ENCODE results near the gene TSPAN2.

TSPAN2 gene

DNA sequence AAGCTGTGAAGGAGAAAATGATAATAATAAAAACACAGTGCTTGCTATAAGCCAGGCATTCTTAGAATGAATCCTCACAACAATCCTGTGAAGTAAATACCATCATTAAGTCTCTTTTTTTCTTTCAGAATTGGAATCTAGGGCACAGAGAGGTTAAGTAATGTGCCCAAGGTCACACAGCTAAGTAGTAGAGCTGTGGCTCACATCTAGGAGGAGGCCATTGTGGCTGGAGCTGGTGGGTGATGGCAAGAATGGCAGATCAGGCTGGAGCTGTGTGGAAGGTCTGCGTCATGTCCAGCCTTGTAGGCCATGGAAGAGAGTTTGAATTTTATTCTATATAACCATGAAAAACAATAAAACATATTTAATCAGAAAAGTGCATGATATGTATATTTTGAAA is 38.2 kb upstream of the TSPAN2 start:
- Histone ChIP-seq H3K9me2 (replicated peaks; ENCODE audit: low read depth, low read length) (no peaks in the 10 kb centered on the region), H3K27me3 (ENCODE audit: insufficient read depth, low read length, poor library complexity, severe bottlenecking) (no peaks in the 10 kb centered on the region), H4K20me1 (ENCODE audit: insufficient read depth, low read length, poor library complexity, severe bottlenecking) (no peaks in the 10 kb centered on the region), H3K4me1 (ENCODE audit: insufficient read depth, low read length, poor library complexity, severe bottlenecking) (peaks cover 7% of the 10 kb centered on the region), H3F3A (ENCODE audit: low read depth) (no peaks in the 10 kb centered on the region), H3K4me2 (ENCODE audit: low read depth, low read length, poor library complexity, severe bottlenecking) (no peak overlapping the region), H3K36me3 (ENCODE audit: insufficient read depth, low read length) (no peaks in the 10 kb centered on the region), H3K79me2 (ENCODE audit: insufficient read depth, low read length) (no peaks in the 10 kb centered on the region), H3K9me3 (ENCODE audit: insufficient read depth, low read depth, low read length) (no peaks in the 10 kb centered on the region), H3K9ac (ENCODE audit: low read depth, low read length, poor library complexity, severe bottlenecking) (no peak overlapping the region), H3K4me3 (ENCODE audit: low read length, poor library complexity, severe bottlenecking) (no peak overlapping the region), H2AFZ (ENCODE audit: low read length) (no peak overlapping the region)
- no peak for TF ChIP-seq EZH2phosphoT487 (IDR thresholded peaks at IDR 0.05; ENCODE audit: borderline replicate concordance)
- no peak for TF ChIP-seq CTCF (conservative IDR thresholded peaks at IDR 0.05; ENCODE audit: low read length)

DNA sequence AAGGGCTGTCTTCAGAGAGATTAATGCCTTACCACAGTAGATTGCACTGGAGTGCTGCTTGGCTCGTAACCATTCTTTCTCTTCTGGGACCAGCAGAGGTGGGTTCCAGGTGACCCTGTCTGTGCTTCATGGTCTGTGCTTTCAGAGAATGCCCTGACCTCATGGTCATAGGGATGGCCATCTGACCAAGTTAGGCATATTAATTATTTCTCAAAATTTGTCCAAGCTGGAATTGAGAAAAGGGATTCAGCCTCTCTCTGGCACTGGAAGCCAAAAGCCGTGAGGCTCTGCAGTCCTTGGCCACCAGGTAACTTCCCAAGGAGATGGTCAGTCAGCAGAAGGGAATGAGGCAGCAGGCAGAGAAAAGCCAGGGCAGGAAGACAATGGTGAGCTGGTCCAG is 37.2 kb upstream of the TSPAN2 start:
- Histone ChIP-seq H3K4me1 (ENCODE audit: insufficient read depth, low read length, poor library complexity, severe bottlenecking) (peaks cover 7% of the 10 kb centered on the region), H3K9me2 (replicated peaks; ENCODE audit: low read depth, low read length) (no peaks in the 10 kb centered on the region), H3K79me2 (ENCODE audit: insufficient read depth, low read length) (no peaks in the 10 kb centered on the region), H3K4me2 (ENCODE audit: low read depth, low read length, poor library complexity, severe bottlenecking) (no peak overlapping the region), H3K9ac (ENCODE audit: low read depth, low read length, poor library complexity, severe bottlenecking) (no peak overlapping the region), H4K20me1 (ENCODE audit: insufficient read depth, low read length, poor library complexity, severe bottlenecking) (no peaks in the 10 kb centered on the region), H3K4me3 (ENCODE audit: low read length, poor library complexity, severe bottlenecking) (no peak overlapping the region), H2AFZ (ENCODE audit: low read length) (no peak overlapping the region), H3K27me3 (ENCODE audit: insufficient read depth, low read length, poor library complexity, severe bottlenecking) (no peaks in the 10 kb centered on the region), H3F3A (ENCODE audit: low read depth) (no peaks in the 10 kb centered on the region), H3K36me3 (ENCODE audit: insufficient read depth, low read length) (no peaks in the 10 kb centered on the region), H3K9me3 (ENCODE audit: insufficient read depth, low read depth, low read length) (no peaks in the 10 kb centered on the region)
- TF ChIP-seq CTCF (conservative IDR thresholded peaks at IDR 0.05; ENCODE audit: low read length) (no peak), EZH2phosphoT487 (IDR thresholded peaks at IDR 0.05; ENCODE audit: borderline replicate concordance) (no peak)

GRCh38 chr1:115123116-115123515 is 33.8 kb upstream of the TSPAN2 start:
- no peak overlapping the region for H3K9ac ChIP-seq (ENCODE audit: low read depth, low read length, poor library complexity, severe bottlenecking)

More at GRCh38 chr1:115123116-115123515, 33.8 kb upstream of the TSPAN2 start:
- H3F3A ChIP-seq (ENCODE audit: low read depth) = no peaks in the 10 kb centered on the region
- no peaks in the 10 kb centered on the region for H3K9me2 ChIP-seq (replicated peaks; ENCODE audit: low read depth, low read length)
- H3K4me2 ChIP-seq (ENCODE audit: low read depth, low read length, poor library complexity, severe bottlenecking) = no peak overlapping the region
- H4K20me1 ChIP-seq (ENCODE audit: insufficient read depth, low read length, poor library complexity, severe bottlenecking) = no peaks in the 10 kb centered on the region
- TF ChIP-seq CTCF (conservative IDR thresholded peaks at IDR 0.05; ENCODE audit: low read length) = no peak
- TF ChIP-seq EZH2phosphoT487 (IDR thresholded peaks at IDR 0.05; ENCODE audit: borderline replicate concordance) = no peak
- no peak overlapping the region for H3K4me3 ChIP-seq (ENCODE audit: low read length, poor library complexity, severe bottlenecking)
- no peaks in the 10 kb centered on the region for H3K79me2 ChIP-seq (ENCODE audit: insufficient read depth, low read length)
- H3K27me3 ChIP-seq (ENCODE audit: insufficient read depth, low read length, poor library complexity, severe bottlenecking) = no peaks in the 10 kb centered on the region
- H3K4me1 ChIP-seq (ENCODE audit: insufficient read depth, low read length, poor library complexity, severe bottlenecking) = peaks cover 1% of the 10 kb centered on the region
- H2AFZ ChIP-seq (ENCODE audit: low read length) = no peak overlapping the region
- no peaks in the 10 kb centered on the region for H3K9me3 ChIP-seq (ENCODE audit: insufficient read depth, low read depth, low read length)
- H3K36me3 ChIP-seq (ENCODE audit: insufficient read depth, low read length) = no peaks in the 10 kb centered on the region
